ENCODE measurements around the gene USP22.

DNA sequence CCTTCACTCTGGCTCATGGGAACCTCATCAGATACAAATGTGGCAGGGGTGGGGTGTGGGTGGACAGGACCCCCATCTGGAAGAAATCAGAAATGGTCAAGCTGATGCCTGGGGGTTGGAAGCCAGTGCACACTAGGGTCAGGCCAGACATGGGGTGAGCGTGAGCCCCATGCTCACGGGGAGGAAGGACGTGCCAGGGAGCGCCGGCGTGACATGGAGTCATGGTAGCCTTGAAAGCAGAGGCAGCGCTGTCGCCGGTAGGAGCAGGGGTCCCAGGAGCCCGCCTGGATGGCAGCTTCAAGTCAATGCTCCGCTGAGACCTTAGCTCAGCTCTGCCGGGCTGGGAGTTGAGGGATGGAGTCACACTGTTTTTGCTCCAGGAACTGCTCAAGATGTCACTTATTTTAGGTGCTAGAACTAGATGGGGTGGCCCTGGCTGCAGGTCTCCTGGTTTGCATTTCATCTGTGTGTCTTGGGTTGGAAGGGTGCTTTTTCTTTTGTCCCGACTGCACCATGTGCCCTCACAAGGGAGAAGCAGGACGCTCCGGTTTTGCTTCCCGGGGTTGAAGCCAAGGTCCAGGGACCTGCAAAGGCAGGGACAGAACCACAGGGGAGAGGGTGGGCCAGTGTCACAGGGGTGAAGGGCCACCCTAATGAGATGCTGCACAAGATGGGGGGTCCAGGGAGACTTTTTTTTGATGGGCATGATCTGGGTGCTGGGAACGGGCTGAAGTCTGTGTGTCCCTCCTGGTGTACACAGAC, 51.4 kb downstream of the USP22 start:
- TF ChIP-seq EZH2 (IDR thresholded peaks at IDR 0.05; ENCODE audit: low read depth, unreplicated experiment) = no peak
- no peak for TF ChIP-seq POLR2AphosphoS5 (IDR thresholded peaks at IDR 0.05; ENCODE audit: low read depth)
- TF ChIP-seq, protein P1, sequence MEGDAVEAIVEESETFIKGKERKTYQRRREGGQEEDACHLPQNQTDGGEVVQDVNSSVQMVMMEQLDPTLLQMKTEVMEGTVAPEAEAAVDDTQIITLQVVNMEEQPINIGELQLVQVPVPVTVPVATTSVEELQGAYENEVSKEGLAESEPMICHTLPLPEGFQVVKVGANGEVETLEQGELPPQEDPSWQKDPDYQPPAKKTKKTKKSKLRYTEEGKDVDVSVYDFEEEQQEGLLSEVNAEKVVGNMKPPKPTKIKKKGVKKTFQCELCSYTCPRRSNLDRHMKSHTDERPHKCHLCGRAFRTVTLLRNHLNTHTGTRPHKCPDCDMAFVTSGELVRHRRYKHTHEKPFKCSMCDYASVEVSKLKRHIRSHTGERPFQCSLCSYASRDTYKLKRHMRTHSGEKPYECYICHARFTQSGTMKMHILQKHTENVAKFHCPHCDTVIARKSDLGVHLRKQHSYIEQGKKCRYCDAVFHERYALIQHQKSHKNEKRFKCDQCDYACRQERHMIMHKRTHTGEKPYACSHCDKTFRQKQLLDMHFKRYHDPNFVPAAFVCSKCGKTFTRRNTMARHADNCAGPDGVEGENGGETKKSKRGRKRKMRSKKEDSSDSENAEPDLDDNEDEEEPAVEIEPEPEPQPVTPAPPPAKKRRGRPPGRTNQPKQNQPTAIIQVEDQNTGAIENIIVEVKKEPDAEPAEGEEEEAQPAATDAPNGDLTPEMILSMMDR (conservative IDR thresholded peaks at IDR 0.05; ENCODE audit: low read depth in 2 of 2) = no peak
- no peak for TF ChIP-seq EZH2phosphoT487 (IDR thresholded peaks at IDR 0.05; ENCODE audit: unreplicated experiment)

All from GM23338 (cell line).